ENCODE measurements around the gene CLASP1. TPM values are rescaled to one million over a fixed set of nuclear protein-coding genes. Genes with fewer than 3 reads are reported as not detected.

The CLASP1 gene
- total RNA-seq, 2 donors from 2014 or later: 87.0 to 88.3 TPM

- DNase-seq: no peak
- H3K4me1 ChIP-seq (ENCODE audit: control insufficient read depth, insufficient read depth, low read length): no peaks in the 10 kb centered on the region
- no peak overlapping the region for H3K4me3 Mint-ChIP-seq
- no peak overlapping the region for H3K27ac ChIP-seq (ENCODE audit: low read depth, low read length)
- no peak overlapping the region for H3K9ac ChIP-seq (ENCODE audit: extremely low read depth, low read length, poor library complexity, severe bottlenecking)
- peaks cover 41% of the 10 kb centered on the region for H3K36me3 Mint-ChIP-seq (ENCODE audit: low read depth)
- no peaks in the 10 kb centered on the region for H3K9me3 Mint-ChIP-seq
- no peaks in the 10 kb centered on the region for H3K27me3 ChIP-seq (ENCODE audit: control insufficient read depth, insufficient read depth, low read length, poor library complexity, severe bottlenecking)
- no peak overlapping the region for H3K27ac Mint-ChIP-seq
- H3K4me1 Mint-ChIP-seq: no peaks in the 10 kb centered on the region
- TF ChIP-seq CTCF (conservative IDR thresholded peaks at IDR 0.05): no peak
- peaks cover 62% of the 10 kb centered on the region for H3K36me3 ChIP-seq (ENCODE audit: control insufficient read depth, insufficient read depth, low read length)
- H3K4me3 ChIP-seq (ENCODE audit: low read length): no peak overlapping the region
- WGBS, 2 experiments (ENCODE audit: insufficient coverage in 1 of 2, insufficient read length in 1 of 2): 94 to 100% methylated on average over 3 to 7 of the region's 8 CpGs
- no peaks in the 10 kb centered on the region for H3K27me3 Mint-ChIP-seq (ENCODE audit: insufficient read depth)
- H3K9me3 ChIP-seq (ENCODE audit: control insufficient read depth, low read length): no peaks in the 10 kb centered on the region
These were observed 288.5 kb downstream of the CLASP1 start for GRCh38 chr2:121360566-121361300.

- no peaks in the 10 kb centered on the region for H3K9me3 Mint-ChIP-seq
- no peak overlapping the region for H3K27ac Mint-ChIP-seq
- H3K4me3 Mint-ChIP-seq: no peak overlapping the region
- H3K36me3 ChIP-seq (ENCODE audit: control insufficient read depth, insufficient read depth, low read length): peaks cover 66% of the 10 kb centered on the region
- peaks cover 40% of the 10 kb centered on the region for H3K36me3 Mint-ChIP-seq (ENCODE audit: low read depth)
- H3K27me3 Mint-ChIP-seq (ENCODE audit: insufficient read depth): no peaks in the 10 kb centered on the region
- 96 to 98% methylated on average over 8 to 9 of the region's 9 CpGs for WGBS, 2 experiments (ENCODE audit: insufficient coverage in 1 of 2, insufficient read length in 1 of 2)
- no peak overlapping the region for H3K27ac ChIP-seq (ENCODE audit: low read depth, low read length)
- peaks cover 3% of the 10 kb centered on the region for H3K4me1 Mint-ChIP-seq
- no peaks in the 10 kb centered on the region for H3K9me3 ChIP-seq (ENCODE audit: control insufficient read depth, low read length)
- no peak for DNase-seq
- H3K4me1 ChIP-seq (ENCODE audit: control insufficient read depth, insufficient read depth, low read length): no peaks in the 10 kb centered on the region
- H3K9ac ChIP-seq (ENCODE audit: extremely low read depth, low read length, poor library complexity, severe bottlenecking): no peak overlapping the region
- no peak overlapping the region for H3K4me3 ChIP-seq (ENCODE audit: low read length)
- H3K27me3 ChIP-seq (ENCODE audit: control insufficient read depth, insufficient read depth, low read length, poor library complexity, severe bottlenecking): no peaks in the 10 kb centered on the region
- no peak for TF ChIP-seq CTCF (conservative IDR thresholded peaks at IDR 0.05)
These were observed 289.3 kb downstream of the CLASP1 start for GRCh38 chr2:121359716-121360565.

GRCh38 chr2:121359170-121359569 is 290.1 kb downstream of the CLASP1 start:
- H3K4me1 Mint-ChIP-seq: peaks cover 3% of the 10 kb centered on the region
- Histone ChIP-seq H3K27ac (ENCODE audit: low read depth, low read length) (no peak overlapping the region), H3K27me3 (ENCODE audit: control insufficient read depth, insufficient read depth, low read length, poor library complexity, severe bottlenecking) (no peaks in the 10 kb centered on the region), H3K4me3 (ENCODE audit: low read length) (no peak overlapping the region), H3K4me1 (ENCODE audit: control insufficient read depth, insufficient read depth, low read length) (no peaks in the 10 kb centered on the region), H3K36me3 (ENCODE audit: control insufficient read depth, insufficient read depth, low read length) (peaks cover 68% of the 10 kb centered on the region), H3K9ac (ENCODE audit: extremely low read depth, low read length, poor library complexity, severe bottlenecking) (no peak overlapping the region), H3K9me3 (ENCODE audit: control insufficient read depth, low read length) (no peaks in the 10 kb centered on the region)
- peaks cover 43% of the 10 kb centered on the region for H3K36me3 Mint-ChIP-seq (ENCODE audit: low read depth)
- 86 to 94% methylated on average over 1 of the region's 1 CpG for WGBS, 2 experiments (ENCODE audit: insufficient coverage in 1 of 2, insufficient read length in 1 of 2)
- no peaks in the 10 kb centered on the region for H3K9me3 Mint-ChIP-seq
- H3K27me3 Mint-ChIP-seq (ENCODE audit: insufficient read depth): no peaks in the 10 kb centered on the region
- DNase-seq: no peak
- no peak for TF ChIP-seq CTCF (conservative IDR thresholded peaks at IDR 0.05)
- H3K4me3 Mint-ChIP-seq: no peak overlapping the region
- no peak overlapping the region for H3K27ac Mint-ChIP-seq
